NCI-H526 treated with DMSO at 0.1 percent for 48 hours (cell line): ENCODE measurements around the gene PATJ.
"Not testable (repeated sequence)": the region's sequence is repeated elsewhere in the genome, so short reads cannot be mapped to it uniquely, and the experiment has no call there.

Experiments
- DNase-seq: peaks from one replicate; lab custom pipeline; 2025; lab: John Stamatoyannopoulos, UW

PATJ gene

GRCh38 chr1:62209931-62210595 is 467.8 kb downstream of the PATJ start:
- DNase-seq, result no peak

DNA sequence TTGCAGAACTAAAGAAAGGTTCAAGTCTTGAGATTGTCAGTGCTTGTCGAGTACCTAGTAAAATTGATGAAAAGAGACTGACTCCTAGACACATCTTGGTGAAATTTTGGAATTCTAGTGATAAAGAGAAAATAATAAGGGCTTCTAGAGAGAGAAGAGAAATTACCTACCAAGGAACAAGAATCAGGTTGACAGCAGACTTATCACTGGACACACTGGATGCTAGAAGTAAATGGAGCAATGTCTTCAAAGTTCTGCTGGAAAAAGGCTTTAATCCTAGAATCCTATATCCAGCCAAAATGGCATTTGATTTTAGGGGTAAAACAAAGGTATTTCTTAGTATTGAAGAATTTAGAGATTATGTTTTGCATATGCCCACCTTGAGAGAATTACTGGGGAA is 468.7 kb downstream of the PATJ start:
- DNase-seq, result no peak

GRCh38 chr1:62212411-62212810 is 470.1 kb downstream of the PATJ start:
- DNase-seq, result no peak

- no peak for DNase-seq
Measured at GRCh38 chr1:62213075-62213914, 471.0 kb downstream of the PATJ start.

GRCh38 chr1:62218604-62219003 is 476.3 kb downstream of the PATJ start:
- DNase-seq, result no peak

DNA sequence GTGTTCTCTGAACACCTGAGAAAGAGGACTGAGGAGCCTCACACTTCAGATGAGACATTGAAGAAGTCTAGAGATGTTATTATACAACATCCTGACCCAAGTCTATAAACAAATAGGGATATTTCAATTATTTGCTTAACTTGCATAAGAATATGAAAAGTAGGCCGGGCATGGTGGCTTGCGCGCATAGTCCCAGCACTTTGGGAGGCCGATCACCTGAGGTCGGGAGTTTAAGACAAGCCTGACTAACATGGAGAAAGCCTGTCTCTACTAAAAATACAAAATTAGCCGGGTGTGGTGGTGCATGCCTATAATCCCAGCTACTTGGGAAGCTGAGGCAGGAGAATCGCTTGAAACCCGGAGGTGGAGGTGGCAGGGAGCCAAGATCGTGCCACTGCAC is 478.2 kb downstream of the PATJ start:
- not testable (repeated sequence) for DNase-seq

GRCh38 chr1:62221171-62221570 is 478.9 kb downstream of the PATJ start:
- DNase-seq, result no peak

DNA sequence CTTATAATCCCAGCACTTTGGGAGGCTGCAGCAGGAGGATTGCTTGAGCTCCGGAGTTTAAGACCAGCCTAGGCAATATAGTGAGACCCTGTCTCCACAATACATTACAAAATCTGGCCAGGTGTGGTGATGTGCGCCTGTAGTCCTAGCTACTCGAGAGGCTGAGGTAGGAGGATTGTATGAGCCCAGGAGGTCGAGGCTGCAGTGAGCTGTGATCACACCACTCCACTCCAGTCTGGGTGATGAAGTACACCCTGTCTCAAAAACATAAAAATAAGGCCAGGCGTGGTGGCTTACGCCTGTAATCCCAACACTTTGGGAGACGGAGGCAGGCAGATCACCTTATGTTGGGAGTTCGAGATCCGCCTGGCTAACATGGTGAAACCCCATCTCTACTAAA is 480.0 kb downstream of the PATJ start:
- no peak for DNase-seq

DNA sequence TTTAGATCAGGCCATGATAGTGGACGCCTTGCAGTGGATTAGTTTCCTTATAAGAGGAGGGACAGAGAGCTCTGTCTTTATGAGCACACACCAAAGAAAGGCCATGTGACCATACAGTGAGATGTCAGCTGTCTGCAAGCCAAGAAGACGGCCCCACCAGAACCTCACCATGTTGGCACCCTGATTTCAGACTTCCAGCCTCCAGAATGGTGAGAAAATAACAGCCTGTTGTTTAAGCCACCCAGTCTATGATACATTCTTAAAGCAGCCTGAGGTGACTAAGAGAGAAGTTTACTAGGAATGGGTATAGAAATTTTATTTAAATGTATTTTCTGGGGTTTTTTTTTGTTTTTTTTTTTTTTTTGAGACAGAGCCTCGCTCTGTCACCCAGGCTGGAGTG is 481.9 kb downstream of the PATJ start:
- no peak for DNase-seq

GRCh38 chr1:62227496-62227895 is 485.2 kb downstream of the PATJ start:
- DNase-seq, result no peak
